Stimulated activated CD4-positive, alpha-beta T cell treated with anti-CD3 and anti-CD28 coated beads, Interleukin-4, amount 100 ng/mL, for 24 hours (primary cell): Measurements from ENCODE around the gene MMEL1.

Source experiments
- DNase-seq: peaks from one replicate; pipeline ENCODE4 v3.0.0-alpha.2; 2020

MMEL1 gene

DNA sequence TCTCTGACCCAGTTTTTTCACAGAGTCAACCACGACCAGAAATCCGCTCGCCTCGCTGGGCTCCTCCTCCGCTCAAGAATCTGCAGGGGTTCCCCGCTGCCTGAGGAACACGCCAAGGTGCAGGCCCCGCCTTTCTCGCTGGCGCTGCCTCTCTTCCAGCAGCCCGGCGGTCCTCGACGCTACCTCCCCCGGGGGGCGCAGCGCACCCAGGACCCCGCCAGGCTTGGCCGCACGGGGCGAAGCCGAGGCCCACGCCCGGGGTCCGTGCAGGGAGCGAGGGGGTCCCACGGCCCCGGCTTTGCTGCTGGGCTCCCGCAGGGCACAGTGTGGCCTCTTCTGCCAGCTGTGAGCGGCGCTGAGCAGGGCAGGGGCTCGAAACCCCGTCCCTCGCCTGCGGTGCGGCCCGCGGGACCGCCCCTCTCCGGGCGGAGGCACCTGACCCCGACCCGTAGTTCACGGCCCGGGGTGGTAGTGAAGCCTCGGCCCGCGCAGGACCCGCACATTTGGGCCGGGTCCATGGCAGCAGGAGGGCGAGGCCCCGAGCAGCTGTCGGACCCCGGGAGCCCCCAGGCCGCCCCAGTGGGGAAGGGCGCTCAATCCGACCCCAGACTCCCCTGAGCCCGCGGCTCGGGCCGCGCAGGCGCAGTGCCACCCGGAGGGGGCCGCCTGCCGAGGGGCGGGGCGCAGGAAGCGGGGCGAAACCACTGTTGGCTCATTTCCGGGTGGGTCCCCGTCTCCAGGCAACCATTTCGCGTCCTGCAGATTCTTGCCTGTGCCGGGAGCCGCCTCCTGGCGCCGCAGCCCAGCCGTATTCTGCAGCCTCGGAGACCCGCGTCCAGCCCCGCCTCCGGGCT is 10.0 kb upstream of the MMEL1 start:
- peak; percentile 95 for DNase-seq

DNA sequence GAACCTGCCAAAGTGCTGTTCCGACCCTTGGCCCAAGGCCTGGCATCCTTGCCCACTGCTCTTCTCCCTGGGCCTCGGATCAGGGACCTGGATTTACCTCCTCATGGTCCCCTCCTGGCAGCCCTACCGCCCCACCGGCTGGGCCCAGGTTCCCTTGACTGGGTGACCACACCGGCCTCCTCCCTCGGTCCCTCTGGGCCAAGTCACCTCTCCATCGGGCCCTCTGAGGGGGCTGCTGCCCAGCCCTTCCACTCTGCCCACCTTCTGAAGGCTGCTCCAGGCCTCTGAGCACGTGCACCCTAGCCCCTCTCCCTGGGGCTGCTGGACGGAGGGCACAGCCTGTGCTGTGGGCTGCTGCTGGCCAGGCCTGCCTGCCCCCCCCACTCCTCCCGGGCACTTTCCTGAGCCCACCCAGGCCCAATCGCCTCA is 9.3 kb upstream of the MMEL1 start:
- DNase-seq = no peak

DNA sequence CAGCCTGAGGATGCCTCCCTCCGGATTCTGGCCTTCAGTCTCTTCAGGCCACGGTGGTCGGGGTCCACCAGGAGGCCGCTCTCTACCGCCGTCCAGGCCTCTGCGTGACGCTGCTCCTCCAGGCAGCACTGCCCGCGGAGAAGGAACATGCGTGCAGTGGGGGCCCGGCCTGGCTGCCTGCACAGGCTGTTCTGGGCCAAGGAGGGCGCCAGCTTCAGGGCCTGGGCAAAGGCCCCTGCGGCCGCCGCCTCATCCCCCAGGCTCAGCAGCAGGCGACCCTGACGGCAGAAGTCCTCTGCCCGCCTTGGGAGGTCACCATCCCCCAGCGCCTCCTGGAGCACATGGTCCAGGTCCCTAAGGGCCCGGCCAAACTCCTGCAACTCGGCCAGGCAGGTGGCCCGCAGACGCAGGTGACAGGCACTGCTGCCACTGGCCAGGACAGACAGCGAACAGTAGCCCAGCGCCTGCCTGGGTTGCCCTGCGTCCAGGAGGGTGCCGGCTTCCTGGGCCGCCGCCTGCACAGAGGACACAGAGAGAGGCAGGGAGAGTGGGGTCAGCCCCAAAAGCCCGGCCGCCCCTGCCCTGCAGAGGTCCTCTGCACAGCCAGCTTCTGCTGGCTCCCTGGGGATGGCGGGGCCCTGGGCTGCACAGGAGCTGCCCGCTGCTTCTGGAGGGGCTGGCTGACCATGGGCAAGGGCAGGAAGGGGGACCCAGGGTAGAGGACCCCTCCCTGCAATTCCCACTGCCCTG is 8.7 kb upstream of the MMEL1 start:
- DNase-seq = no peak

DNA sequence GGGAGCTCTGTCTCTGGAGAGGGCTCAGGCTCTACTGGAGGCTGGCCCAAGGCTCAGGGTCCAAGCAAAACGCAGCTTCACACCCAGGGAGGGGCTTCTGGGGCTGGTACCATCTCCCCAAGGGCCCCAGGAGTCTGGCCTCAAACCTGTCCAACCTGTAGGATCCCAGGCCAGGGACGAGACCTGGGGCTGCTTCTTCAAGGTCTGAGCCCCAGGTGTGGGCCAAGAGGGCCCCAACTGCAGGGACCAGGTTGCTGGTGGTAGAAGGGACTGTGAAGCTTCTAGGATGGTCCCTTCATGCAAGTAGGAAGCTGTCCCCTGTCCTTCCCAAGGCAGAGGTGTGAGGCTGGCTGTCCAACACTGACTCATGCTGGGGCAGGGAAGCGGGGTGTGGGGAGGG is 7.8 kb upstream of the MMEL1 start:
- no peak for DNase-seq

DNA sequence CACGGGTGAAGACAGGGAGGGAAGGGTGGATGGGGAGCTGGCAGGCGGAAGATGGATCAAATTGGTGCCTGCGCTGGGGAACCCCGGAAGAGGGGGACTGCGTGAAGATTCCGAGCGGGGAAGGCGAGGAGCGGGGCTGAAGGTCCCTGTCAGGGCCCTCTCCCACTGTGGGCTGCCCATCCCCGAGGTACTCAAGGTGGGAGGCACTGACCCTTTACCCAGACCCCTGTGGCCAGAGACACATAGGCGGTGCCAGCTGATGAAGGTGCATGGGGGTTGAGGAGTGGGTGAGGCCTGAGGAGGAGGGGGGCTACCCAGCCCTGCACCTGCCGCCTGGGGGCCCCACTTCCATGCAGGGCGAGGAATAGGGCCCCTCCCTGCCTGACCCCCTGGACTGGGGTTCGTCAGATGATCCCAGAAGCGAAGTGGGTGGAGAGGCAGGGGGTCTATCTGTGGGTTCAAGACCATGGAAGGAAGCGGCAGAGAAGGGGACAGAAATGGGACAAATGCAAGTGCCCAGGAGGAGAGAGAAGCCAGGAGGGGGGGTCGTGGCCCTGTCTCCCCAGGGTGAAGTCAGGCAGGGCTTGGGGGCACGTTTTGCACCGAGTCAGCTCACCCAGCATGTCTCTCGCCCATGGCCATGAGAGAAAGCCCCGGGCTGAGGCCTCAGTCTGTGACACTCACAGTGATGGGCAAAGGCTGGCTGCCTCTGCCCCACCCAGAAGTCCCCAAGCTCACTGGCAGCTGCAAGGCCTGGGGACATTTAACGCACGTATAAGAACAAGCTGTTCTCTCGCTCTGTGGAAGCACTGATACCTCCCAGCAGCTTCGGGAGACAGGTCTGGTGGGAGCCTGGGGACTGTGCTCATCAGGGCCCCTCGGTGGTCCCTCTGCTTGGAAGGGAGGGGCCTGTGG is 7.0 kb upstream of the MMEL1 start:
- no peak for DNase-seq

DNA sequence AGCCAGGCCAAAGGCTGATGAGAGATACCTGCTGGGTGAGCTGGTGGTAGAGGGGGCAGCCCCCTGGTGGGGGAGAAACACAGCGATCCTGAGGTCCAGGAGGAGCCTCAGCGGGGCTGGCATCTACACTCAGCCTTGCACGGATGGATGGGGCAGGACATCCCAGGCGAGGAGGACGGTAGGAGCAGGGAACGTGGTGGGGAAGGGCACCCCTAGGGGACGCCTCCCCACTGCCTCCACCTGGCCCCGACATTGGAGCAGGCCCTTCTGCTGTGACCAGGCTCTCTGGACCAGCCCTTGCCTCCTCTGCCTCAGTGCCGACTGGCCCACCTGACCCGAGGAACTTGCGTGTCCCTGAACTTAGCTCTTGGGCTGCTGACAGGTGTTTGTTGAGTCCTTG is 6.4 kb upstream of the MMEL1 start:
- DNase-seq = no peak

DNA sequence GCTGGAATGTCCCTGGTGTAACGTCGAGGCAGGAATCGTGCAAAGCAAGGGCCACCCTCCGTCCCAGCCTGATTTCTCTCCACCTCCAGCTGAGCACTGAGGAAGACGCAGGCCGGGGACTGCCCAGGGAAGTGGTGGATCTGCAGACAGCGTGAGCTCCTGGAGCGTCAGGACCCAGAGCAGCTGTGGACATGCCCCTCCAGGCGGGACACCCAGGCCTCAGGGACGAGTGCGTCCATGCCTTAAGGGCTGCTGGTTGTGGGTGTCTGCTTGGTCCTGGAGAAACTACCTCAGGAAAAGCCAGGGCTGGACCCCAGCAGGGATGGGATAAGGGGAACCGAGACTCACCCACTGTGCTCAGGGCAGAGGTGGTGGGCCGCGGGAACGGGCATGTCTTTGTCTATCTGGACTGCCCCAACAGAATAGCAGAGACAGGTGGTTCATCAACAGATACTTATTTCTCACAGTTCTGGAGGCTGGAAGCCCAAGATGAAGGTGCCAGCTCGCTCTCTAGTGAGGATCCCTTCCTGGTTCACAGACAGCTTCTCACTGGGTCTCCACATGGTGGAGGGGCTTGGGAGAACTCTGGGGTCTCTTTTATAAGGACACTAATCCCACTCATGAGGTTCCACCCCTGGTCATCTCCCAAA is 5.8 kb upstream of the MMEL1 start:
- DNase-seq = no peak

DNA sequence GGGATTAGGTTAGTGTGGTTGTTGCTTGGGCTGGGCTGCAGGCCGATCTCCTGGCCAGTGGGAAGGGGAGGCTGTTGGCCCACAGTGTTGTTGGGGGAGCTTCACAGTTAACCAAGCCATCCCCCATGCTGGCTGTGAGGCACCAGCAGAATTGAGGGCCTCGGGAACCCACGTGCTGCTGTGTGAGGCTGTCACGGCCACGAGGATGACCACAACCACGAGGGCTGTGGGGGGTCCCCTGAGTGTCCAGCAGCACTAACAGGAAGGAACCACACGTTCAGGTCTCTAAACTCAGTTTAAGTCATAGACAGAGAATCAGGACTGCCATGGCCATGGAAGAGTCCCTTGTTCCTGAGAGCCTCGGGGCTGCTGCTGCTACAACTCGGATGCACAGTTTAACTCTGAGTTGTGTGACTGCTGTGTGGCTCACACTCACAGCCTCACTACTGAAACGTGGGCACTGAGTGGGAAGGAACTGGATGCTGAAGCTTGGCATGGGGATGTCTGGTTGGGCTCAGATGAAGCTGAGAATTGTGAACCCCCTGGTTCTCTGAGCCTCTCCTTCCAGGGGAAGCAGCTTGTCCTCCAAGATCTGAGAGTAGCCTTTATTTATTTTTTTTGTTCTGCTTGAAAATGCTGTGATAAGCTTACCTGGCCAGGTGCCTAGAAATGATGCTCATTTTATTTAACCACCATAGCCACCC is 4.8 kb upstream of the MMEL1 start:
- DNase-seq = no peak

DNA sequence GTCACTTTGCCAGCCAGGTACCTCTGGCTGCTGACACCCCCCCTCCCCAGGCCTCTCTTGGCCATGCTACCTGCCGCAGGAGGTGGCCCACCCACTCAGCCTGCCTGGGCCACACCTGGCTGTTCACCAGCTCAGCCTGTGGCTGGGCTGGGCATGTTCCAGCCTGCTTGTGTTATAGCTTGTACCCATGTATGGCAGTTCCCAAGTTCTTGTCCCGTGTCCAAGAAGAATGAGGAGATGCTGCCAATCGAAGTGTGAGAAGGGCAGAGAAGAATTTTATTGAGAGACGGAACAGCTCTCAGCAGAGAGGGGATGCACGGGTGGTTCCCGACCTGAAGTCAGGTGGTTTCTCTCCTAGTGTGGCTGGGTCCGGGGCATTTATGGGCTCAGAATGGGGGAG is 3.9 kb upstream of the MMEL1 start:
- no peak for DNase-seq

DNA sequence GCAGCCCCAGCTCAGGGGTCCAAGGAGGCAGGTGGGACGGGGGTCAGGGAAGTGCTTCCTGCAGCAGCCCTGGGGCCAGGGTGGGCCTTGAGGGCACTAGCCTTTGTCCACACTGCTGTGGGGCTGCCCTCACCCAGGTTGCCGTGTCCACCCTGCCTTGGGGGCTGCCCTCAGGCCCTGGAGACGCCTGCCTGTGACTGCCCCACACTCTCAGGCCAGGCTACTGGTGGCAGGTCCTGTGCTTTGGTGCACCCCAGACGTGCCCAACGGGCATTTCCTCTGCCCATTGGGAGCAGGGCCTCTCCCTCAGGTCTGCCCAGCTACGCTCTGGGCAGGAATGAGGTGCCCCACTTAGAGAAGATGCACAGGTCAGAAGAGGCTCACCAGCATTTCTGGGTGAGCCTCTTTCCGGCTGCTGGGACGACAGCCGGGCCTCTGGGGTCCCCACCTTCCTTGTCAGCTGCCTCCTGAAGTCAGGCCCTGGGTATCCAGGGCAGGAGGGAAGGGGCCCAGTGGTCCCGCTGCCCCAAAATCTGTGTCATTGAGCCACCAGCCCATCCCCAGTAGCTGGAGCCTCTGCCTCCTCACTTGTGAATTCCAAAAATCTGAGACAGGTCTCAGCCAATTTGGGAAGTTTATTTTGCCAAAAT is 2.7 kb upstream of the MMEL1 start:
- no peak for DNase-seq

DNA sequence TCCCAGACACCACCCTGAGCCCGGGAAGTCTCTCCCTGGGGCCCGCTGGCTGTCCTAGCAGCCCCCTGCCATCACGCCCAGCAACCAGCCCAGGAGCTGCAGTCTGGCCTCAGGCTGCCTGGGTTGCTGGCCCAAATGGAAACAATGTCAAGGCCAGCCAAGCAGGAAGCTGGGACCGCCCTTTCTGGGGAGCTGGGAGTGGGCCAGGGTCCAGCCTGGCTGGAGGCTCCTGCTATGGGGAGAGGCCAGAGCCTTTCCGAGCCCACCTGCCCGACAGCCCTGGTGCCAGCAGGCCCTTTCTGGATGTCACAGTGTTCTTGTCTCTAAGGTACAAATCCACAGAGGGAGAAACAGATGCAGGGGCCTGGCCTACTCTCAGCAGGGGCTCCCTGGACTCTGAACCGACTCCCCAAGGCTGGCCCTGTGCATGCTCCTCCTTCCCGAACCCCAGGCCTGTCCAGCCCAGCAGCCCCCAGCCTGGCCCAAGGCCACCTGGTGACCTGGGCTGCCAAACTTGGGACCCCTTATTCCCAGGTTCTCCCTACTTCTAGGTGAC is 1.2 kb upstream of the MMEL1 start:
- DNase-seq = no peak

DNA sequence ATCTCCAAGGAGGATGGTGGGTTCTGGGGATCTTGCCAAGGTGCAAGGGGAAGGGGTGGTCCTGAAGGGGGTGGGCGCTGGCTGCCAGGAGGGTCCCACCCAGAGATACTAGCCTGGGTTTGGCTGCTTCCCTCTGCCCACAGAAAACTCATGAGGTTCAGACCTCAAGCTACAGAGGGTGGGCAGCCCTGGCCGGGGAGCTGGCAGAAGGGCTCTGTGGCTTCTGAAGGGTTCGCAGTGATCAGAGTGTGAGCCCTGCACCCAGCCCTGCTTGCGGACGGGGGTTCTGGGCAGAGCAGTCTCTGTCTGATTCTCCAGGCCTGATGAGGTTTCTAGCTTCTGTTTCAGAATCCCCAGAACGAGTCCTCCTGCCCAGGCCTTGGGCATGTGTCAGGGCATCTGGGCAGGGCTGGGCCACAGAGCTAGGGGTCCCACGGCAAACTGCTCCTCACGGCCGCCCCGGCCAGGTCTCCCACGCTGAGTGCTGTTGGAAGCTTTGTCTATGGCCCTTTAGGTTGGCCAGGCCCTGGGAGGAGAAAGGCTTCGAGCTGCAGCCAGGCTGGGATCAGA is 635 bp upstream of the MMEL1 start:
- no peak for DNase-seq

DNA sequence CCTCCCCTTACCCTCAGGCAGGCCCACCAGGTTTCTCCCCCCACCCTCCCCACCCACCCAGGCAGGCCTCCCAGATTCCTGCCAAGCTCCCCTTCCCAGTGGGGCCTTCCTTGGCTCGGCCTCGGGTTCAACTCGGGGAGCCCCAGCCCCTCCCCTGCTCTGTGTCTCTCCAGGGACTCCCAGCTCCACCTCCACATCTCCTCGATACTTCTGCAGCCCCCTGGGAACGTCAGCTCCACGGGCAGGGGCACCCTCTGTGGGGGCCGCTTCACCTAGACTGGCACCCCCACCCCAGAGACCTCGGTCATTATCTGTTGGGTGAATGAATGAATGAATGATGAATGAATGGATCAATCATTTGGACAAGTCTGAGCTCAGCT is 775 bp downstream of the MMEL1 start:
- DNase-seq = no peak

DNA sequence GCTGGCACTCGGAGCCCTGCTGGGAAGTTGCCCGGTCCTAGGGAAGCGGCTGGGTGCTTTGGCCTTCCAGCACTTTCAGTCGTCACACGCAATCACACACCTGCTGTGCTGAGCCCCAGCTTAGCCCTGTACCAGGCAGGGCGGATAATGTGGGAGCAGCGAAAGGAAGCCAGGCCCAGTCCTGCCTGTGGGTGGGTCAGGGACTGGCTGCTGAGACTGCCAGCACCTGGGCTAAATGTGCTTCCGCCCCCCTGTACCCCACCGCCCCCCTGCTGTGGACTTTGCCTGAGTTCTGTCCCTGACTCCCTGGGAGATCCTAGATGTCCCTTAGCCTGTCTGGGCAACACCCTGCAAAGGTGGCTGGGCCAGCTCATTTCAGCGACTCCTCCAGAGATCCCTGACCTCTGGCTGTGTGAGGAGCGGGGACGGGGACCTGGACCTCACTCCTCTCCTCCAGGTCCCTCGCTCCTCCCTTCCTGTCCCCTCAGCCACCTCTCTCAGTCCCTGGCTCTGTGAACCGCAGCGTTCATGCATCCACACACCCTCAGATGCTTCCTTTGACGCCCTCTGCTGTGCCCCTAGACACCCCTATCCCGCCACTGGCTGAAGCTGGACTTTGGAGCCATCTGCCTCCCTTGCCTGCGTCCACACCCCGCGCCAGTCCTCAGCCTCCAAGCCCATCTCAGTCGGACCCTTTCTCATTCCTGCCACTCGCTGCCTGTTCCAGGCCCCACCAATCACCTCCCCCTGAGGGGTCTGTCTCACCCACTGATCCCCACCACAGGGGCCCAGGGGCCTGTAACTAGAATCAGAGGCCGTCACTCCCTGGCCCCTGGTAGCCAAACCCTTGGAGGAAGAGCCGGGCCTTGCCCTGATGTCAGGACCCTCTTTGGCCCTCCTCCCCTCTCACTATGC is 1.4 kb downstream of the MMEL1 start:
- DNase-seq = no peak

DNA sequence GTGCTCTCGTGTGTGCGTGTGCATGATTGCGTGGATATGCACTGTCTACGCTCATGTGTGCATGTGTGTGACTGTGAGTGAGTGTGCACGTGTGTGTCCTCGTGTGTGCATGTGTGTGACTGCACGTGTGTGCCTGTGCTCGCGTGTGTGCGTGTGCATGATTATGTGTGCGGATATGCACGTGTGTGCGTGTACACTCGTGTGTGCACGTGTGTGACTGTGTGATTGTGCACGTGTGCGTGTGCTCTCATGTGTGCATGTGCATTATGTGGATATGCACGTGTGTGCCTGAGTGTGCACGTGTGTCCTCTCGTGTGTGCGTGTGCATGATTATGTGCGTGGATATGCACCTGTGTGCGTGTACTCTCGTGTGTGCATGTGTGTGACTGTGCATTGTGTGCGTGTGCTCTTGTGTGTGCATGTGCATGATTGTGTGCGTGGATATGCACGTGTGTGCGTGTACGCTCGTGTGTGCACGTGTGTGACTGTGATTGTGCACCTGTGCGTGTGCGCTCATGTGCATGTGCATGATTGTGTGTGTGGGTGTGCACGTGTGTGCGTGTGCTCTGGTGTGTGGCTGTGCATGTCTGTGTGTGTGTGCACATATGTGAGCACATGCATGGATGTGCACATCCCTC is 2.2 kb downstream of the MMEL1 start:
- DNase-seq = no peak

DNA sequence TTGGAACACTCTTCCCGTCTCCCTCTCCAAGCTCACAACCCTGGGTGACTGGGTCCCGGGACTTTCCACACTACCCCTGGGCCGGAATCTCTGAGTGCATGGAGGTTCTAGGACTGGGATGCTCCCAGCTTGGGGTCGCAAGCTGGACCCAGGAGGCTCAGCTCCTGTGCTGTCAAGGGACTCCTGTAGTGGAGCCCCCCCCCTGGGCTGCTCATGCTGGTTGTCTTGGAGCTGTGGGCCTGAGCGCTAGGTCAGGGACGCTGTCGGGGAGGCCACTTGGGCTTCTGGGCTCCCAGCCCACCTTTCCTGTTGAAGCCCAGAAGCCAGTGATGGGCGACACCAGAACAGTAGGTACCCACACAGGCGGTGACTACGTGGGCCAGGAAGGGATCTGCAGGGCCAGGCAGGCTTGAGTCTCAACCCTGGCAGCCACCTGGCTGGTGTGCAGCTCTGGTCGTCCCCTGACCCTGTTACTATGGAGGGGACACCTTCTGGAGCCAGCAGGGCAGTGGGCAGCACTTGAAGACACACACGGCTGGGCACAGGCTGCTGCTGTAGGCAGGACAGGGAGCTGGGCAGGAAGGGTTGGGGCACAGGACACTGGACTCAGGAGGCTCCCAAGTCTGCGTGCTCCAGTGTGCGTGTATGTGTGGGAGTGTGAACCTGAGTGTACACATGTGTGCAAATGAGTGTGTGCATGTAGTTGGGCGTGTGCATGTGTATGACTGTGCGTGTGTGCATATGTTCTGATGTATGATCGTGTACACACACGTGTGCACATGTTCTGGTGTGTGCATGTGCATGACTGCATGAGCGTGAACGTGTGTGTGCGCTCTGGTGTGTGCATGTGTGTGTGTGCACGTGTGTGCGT is 3.0 kb downstream of the MMEL1 start:
- DNase-seq = no peak

DNA sequence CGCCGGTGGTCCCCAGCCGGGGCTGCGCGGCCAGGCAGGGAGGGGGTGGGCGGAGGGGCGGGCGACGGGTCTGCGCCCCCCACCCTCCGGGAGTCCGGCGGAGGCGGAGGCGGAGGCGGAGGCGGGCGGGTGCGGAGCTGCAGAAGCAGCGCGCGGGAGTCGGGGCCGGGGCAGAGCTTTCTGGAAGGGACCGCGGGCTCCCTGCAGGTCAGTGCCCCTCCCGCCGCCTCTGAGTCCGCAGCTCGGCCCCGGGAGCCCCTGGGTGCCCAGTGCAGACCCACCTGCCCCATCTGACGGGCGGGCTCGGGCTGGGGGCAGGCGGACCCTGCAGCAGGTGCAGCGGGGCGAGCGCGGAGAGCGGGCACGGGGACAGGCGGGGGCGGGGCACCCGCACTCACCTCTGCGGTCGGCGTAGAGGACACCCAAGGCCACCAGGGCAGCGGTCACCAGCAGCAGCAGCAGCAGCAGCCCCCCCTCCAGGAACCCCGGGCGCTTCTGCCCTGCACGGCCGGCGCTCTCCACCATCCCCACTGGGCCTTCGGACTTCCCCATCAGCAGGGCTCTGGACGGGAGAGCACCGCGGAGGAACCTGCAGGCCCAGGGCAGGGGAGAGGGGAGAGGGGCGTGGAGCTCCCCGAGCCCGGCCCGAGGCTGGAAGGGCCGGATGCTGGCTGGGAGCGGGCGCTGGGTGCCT is 3.7 kb downstream of the MMEL1 start:
- DNase-seq = no peak
